Measurements from ENCODE around the gene KBTBD12.

KBTBD12 gene

GRCh38 chr3:127964816-127965215, 49.8 kb downstream of the KBTBD12 start:
- no peak for DNase-seq (ENCODE audit: low read depth)
- H3K4me3 ChIP-seq (ENCODE audit: control insufficient read depth, low read depth, low read length): no peak overlapping the region
- TF ChIP-seq CTCF (IDR thresholded peaks at IDR 0.05; ENCODE audit: control insufficient read depth, insufficient read depth, low read depth, low read length, missing control alignments): no peak

- no peak overlapping the region for H3K4me3 ChIP-seq (ENCODE audit: control insufficient read depth, low read depth, low read length)
- TF ChIP-seq CTCF (IDR thresholded peaks at IDR 0.05; ENCODE audit: control insufficient read depth, insufficient read depth, low read depth, low read length, missing control alignments): no peak
- no peak for DNase-seq (ENCODE audit: low read depth)
Observed at GRCh38 chr3:127967316-127967715, 52.3 kb downstream of the KBTBD12 start.

- no peak overlapping the region for H3K4me3 ChIP-seq (ENCODE audit: control insufficient read depth, low read depth, low read length)
- peak; percentile 83 for TF ChIP-seq CTCF (IDR thresholded peaks at IDR 0.05; ENCODE audit: control insufficient read depth, insufficient read depth, low read depth, low read length, missing control alignments)
- no peak for DNase-seq (ENCODE audit: low read depth)
Observed at GRCh38 chr3:127970966-127971592, 56.0 kb downstream of the KBTBD12 start.

GRCh38 chr3:127974226-127974625, 59.2 kb downstream of the KBTBD12 start:
- no peak for TF ChIP-seq CTCF (IDR thresholded peaks at IDR 0.05; ENCODE audit: control insufficient read depth, insufficient read depth, low read depth, low read length, missing control alignments)
- no peak for DNase-seq (ENCODE audit: low read depth)
- no peak overlapping the region for H3K4me3 ChIP-seq (ENCODE audit: control insufficient read depth, low read depth, low read length)

- DNase-seq (ENCODE audit: low read depth): no peak
- no peak overlapping the region for H3K4me3 ChIP-seq (ENCODE audit: control insufficient read depth, low read depth, low read length)
- no peak for TF ChIP-seq CTCF (IDR thresholded peaks at IDR 0.05; ENCODE audit: control insufficient read depth, insufficient read depth, low read depth, low read length, missing control alignments)
Observed at GRCh38 chr3:127975153-127976029, 60.4 kb downstream of the KBTBD12 start.

GRCh38 chr3:127978636-127979035, 63.6 kb downstream of the KBTBD12 start:
- TF ChIP-seq CTCF (IDR thresholded peaks at IDR 0.05; ENCODE audit: control insufficient read depth, insufficient read depth, low read depth, low read length, missing control alignments): no peak
- H3K4me3 ChIP-seq (ENCODE audit: control insufficient read depth, low read depth, low read length): no peak overlapping the region
- DNase-seq (ENCODE audit: low read depth): no peak
